WTC11 (cell line): ENCODE measurements around the gene TMEM54. TPM values are rescaled to one million over a fixed set of nuclear protein-coding genes. Genes with fewer than 3 reads are reported as not detected.

Experiments
- ATAC-seq: fragments of 200-7000 bp; cut with Tn5 transposase; 2 replicates; pipeline ENCODE4 v1.10.0; 2021; ENCODE audit warnings: mild to moderate bottlenecking, moderate library complexity
- CTCF ChIA-PET: fragments of 300-600 bp; sonication (Branson Sonifier 250); formaldehyde crosslinking; loops from one replicate; lab custom pipeline; 2021; ENCODE audit warnings: antibody characterized with exemption; lab: Charles Lee
- POLR2A ChIA-PET: fragments of 350-600 bp; sonication (Branson Sonifier 250); formaldehyde crosslinking; loops from one replicate; lab custom pipeline; 2021; ENCODE audit warnings: antibody characterized with exemption; lab: Charles Lee
- DNase-seq: peaks from one replicate; pipeline ENCODE4 v3.0.0; 2021; ENCODE audit warnings: low spot score
- H3K27ac Mint-ChIP-seq: 2 replicates; pipeline ENCODE4 v1.8.0; 2021; ENCODE audit warnings: mixed read lengths
- H3K27me3 Mint-ChIP-seq: 2 replicates; pipeline ENCODE4 v1.8.0; 2021; ENCODE audit warnings: low read depth, mild to moderate bottlenecking, moderate library complexity, mixed read lengths
- H3K36me3 Mint-ChIP-seq: 2 replicates; pipeline ENCODE4 v1.8.0; 2021; ENCODE audit warnings: mixed read lengths
- H3K4me1 Mint-ChIP-seq: 2 replicates; pipeline ENCODE4 v1.8.0; 2022; ENCODE audit warnings: mixed read lengths
- H3K4me3 Mint-ChIP-seq: 2 replicates; pipeline ENCODE4 v1.8.0; 2021; ENCODE audit warnings: mild to moderate bottlenecking, moderate library complexity, mixed read lengths
- H3K9me3 Mint-ChIP-seq: 2 replicates; pipeline ENCODE4 v1.8.0; 2021; ENCODE audit warnings: mixed read lengths
- CREB1 ChIP-seq: sonication (generic); formaldehyde crosslinking; IDR thresholded peaks from 2 replicates; pipeline ENCODE4 v1.8.0; 2023; ENCODE audit warnings: mild to moderate bottlenecking, missing genetic modification reagents
- E2F1 ChIP-seq: sonication (generic); formaldehyde crosslinking; IDR thresholded peaks from 2 replicates; pipeline ENCODE4 v1.8.0; 2022; ENCODE audit warnings: mild to moderate bottlenecking, missing genetic modification reagents
- FOXP4 ChIP-seq: sonication (generic); formaldehyde crosslinking; IDR thresholded peaks from 2 replicates; pipeline ENCODE4 v1.8.0; 2022; ENCODE audit warnings: mild to moderate bottlenecking, missing genetic modification reagents
- MYBL2 ChIP-seq: sonication (generic); formaldehyde crosslinking; IDR thresholded peaks from 2 replicates; pipeline ENCODE4 v1.8.1; 2023; ENCODE audit warnings: mild to moderate bottlenecking, moderate library complexity, missing genetic modification reagents
- NR3C1 ChIP-seq: sonication (generic); formaldehyde crosslinking; conservative IDR thresholded peaks from 2 replicates; pipeline ENCODE4 v1.8.1; 2023; ENCODE audit warnings: low read depth, mild to moderate bottlenecking, missing genetic modification reagents
- RORB ChIP-seq: fragments of 250-450 bp; sonication (Bioruptor Pico); IDR thresholded peaks from 2 replicates; pipeline ENCODE4 v1.9.0; 2021; ENCODE audit warnings: mild to moderate bottlenecking
- SP1 ChIP-seq: sonication (generic); formaldehyde crosslinking; conservative IDR thresholded peaks from 2 replicates; pipeline ENCODE4 v1.8.1; 2022; ENCODE audit warnings: missing genetic modification reagents
- TCF7 ChIP-seq: sonication (generic); formaldehyde crosslinking; IDR thresholded peaks from 2 replicates; pipeline ENCODE4 v1.8.0; 2022; ENCODE audit warnings: mild to moderate bottlenecking, low read depth, missing genetic modification reagents, moderate library complexity
- ZNF317 ChIP-seq: sonication (generic); formaldehyde crosslinking; IDR thresholded peaks from 2 replicates; pipeline ENCODE4 v1.8.1; 2023; ENCODE audit warnings: low read depth, mild to moderate bottlenecking, moderate library complexity, missing genetic modification reagents, borderline replicate concordance
- total RNA-seq: library from RNA; stranded (reverse); gene quantifications from 3 replicates; pipeline ENCODE4 v1.2.3, GENCODE V29; 2021
- TF ChIP-seq, protein P1 (sequence below): sonication (generic); formaldehyde crosslinking; IDR thresholded peaks from 2 replicates; pipeline ENCODE4 v1.8.1; 2022; ENCODE audit warnings: mild to moderate bottlenecking, moderate library complexity, missing genetic modification reagents
- TF ChIP-seq, protein P2 (sequence below): sonication (generic); formaldehyde crosslinking; IDR thresholded peaks from 2 replicates; pipeline ENCODE4 v1.8.0; 2023; ENCODE audit warnings: missing genetic modification reagents
- TF ChIP-seq, protein P3 (sequence below): fragments of 250-450 bp; sonication (Bioruptor Pico); IDR thresholded peaks from 2 replicates; pipeline ENCODE4 v2.1.2; 2022; ENCODE audit warnings: mild to moderate bottlenecking, moderate library complexity
- TF ChIP-seq, protein P4 (sequence below): sonication (generic); formaldehyde crosslinking; IDR thresholded peaks from 2 replicates; pipeline ENCODE4 v1.8.0; 2023; ENCODE audit warnings: mild to moderate bottlenecking, missing genetic modification reagents
- TF ChIP-seq, protein P5 (sequence below): fragments of 200-600 bp; IDR thresholded peaks from 2 replicates; pipeline ENCODE4 v1.8.0; 2022; ENCODE audit warnings: antibody characterized with exemption
- TF ChIP-seq, protein P6 (sequence below): sonication (generic); formaldehyde crosslinking; IDR thresholded peaks from 2 replicates; pipeline ENCODE4 v1.8.1; 2023; ENCODE audit warnings: mild to moderate bottlenecking, missing genetic modification reagents, moderate library complexity

TMEM54 gene
- total RNA-seq, 1 experiment from 2014 or later = 20.7 TPM

- no peak for TF ChIP-seq E2F1 (CRISPR knock-in tag)
These were observed 18.9 kb upstream of the TMEM54 start (continued) for GRCh38 chr1:32919811-32920733.

DNA sequence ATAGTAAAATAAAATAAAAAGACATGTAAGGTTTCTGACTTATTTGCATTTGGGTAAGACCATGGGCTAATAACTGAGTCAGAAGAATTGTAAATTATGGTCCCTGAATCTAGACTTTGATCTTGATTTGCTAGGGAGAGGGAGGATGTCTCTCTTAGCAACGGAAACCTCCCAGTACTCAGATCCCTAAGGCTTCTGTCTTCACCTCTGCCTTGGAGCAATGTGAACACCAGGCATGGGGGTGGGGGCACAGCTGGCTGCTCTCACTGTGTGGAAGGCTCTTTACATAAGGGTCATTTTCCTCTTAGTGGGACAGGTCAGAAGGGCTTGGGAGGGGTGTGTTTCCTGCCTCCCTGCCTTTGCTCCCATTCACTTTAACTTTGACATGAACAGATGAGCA lies 17.0 kb upstream of the TMEM54 start:
- CTCF ChIA-PET = interaction anchor here (0.7 to 1.8 kb wide), 5 partner anchors 25 to 1149 kb away, joined by 3 to 8 read pairs (median 5); no protein-coding TSS in a partner anchor
- no peak for ATAC-seq

DNA sequence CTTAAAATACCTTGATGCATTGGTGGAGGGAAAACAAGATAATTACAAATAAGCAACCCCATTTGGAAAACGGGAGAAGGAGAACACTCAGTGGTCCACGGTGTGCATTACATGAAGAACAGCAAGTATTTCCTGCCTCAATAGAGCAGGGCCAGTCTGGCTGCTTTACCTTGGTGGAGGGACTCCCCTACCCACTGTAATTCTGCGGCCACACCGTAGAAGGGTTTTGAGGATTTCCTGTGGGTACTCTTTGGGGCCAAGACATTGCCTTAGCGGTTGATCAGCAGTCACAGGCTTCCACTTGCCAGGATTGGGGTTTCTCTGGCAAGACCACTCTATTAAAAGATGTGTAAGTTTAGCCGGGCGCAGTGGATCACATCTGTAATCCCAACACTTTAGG lies 16.3 kb upstream of the TMEM54 start:
- Mint-ChIP-seq H3K36me3 (no peaks in the 10 kb centered on the region), H3K27me3 (peaks cover 19% of the 10 kb centered on the region), H3K4me3 (no peak overlapping the region), H3K9me3 (no peaks in the 10 kb centered on the region), H3K4me1 (peaks cover 2% of the 10 kb centered on the region; the same call in 1 of the 2 replicates), H3K27ac (no peak overlapping the region)
- POLR2A ChIA-PET = no interaction called here
- DNase-seq (no peak), ATAC-seq (no peak)
- CTCF ChIA-PET = interaction anchor here (0.8 to 1.2 kb wide), 2 partner anchors 31 to 41 kb away, joined by 3 to 4 read pairs; no protein-coding TSS in a partner anchor
- TF ChIP-seq MYBL2 (no peak), SP1 (CRISPR knock-in tag) (no peak), CREB1 (CRISPR knock-in tag) (no peak), ZNF317 (CRISPR knock-in tag) (no peak), E2F1 (CRISPR knock-in tag) (no peak), RORB (CRISPR knock-in tag) (no peak), TCF7 (no peak)
- TF ChIP-seq, protein P1, sequence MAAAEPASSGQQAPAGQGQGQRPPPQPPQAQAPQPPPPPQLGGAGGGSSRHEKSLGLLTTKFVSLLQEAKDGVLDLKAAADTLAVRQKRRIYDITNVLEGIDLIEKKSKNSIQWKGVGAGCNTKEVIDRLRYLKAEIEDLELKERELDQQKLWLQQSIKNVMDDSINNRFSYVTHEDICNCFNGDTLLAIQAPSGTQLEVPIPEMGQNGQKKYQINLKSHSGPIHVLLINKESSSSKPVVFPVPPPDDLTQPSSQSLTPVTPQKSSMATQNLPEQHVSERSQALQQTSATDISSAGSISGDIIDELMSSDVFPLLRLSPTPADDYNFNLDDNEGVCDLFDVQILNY (CRISPR knock-in tag) = no peak
- TF ChIP-seq, protein P2, sequence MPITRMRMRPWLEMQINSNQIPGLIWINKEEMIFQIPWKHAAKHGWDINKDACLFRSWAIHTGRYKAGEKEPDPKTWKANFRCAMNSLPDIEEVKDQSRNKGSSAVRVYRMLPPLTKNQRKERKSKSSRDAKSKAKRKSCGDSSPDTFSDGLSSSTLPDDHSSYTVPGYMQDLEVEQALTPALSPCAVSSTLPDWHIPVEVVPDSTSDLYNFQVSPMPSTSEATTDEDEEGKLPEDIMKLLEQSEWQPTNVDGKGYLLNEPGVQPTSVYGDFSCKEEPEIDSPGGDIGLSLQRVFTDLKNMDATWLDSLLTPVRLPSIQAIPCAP (CRISPR knock-in tag) = no peak
- TF ChIP-seq, protein P3, sequence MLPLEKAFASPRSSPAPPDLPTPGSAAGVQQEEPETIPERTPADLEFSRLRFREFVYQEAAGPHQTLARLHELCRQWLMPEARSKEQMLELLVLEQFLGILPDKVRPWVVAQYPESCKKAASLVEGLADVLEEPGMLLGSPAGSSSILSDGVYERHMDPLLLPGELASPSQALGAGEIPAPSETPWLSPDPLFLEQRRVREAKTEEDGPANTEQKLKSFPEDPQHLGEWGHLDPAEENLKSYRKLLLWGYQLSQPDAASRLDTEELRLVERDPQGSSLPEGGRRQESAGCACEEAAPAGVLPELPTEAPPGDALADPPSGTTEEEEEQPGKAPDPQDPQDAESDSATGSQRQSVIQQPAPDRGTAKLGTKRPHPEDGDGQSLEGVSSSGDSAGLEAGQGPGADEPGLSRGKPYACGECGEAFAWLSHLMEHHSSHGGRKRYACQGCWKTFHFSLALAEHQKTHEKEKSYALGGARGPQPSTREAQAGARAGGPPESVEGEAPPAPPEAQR (CRISPR knock-in tag) = no peak
- TF ChIP-seq, protein P4, sequence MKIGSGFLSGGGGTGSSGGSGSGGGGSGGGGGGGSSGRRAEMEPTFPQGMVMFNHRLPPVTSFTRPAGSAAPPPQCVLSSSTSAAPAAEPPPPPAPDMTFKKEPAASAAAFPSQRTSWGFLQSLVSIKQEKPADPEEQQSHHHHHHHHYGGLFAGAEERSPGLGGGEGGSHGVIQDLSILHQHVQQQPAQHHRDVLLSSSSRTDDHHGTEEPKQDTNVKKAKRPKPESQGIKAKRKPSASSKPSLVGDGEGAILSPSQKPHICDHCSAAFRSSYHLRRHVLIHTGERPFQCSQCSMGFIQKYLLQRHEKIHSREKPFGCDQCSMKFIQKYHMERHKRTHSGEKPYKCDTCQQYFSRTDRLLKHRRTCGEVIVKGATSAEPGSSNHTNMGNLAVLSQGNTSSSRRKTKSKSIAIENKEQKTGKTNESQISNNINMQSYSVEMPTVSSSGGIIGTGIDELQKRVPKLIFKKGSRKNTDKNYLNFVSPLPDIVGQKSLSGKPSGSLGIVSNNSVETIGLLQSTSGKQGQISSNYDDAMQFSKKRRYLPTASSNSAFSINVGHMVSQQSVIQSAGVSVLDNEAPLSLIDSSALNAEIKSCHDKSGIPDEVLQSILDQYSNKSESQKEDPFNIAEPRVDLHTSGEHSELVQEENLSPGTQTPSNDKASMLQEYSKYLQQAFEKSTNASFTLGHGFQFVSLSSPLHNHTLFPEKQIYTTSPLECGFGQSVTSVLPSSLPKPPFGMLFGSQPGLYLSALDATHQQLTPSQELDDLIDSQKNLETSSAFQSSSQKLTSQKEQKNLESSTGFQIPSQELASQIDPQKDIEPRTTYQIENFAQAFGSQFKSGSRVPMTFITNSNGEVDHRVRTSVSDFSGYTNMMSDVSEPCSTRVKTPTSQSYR = no peak
- TF ChIP-seq, protein P5, sequence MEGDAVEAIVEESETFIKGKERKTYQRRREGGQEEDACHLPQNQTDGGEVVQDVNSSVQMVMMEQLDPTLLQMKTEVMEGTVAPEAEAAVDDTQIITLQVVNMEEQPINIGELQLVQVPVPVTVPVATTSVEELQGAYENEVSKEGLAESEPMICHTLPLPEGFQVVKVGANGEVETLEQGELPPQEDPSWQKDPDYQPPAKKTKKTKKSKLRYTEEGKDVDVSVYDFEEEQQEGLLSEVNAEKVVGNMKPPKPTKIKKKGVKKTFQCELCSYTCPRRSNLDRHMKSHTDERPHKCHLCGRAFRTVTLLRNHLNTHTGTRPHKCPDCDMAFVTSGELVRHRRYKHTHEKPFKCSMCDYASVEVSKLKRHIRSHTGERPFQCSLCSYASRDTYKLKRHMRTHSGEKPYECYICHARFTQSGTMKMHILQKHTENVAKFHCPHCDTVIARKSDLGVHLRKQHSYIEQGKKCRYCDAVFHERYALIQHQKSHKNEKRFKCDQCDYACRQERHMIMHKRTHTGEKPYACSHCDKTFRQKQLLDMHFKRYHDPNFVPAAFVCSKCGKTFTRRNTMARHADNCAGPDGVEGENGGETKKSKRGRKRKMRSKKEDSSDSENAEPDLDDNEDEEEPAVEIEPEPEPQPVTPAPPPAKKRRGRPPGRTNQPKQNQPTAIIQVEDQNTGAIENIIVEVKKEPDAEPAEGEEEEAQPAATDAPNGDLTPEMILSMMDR = no peak

More for the DNA sequence above, 17.0 kb upstream of the TMEM54 start:
- POLR2A ChIA-PET = no interaction called here
- Mint-ChIP-seq H3K36me3 (no peaks in the 10 kb centered on the region), H3K4me1 (peaks cover 2% of the 10 kb centered on the region; the same call in 1 of the 2 replicates), H3K9me3 (no peaks in the 10 kb centered on the region), H3K27me3 (peaks cover 26% of the 10 kb centered on the region), H3K4me3 (no peak overlapping the region), H3K27ac (no peak overlapping the region)
- TF ChIP-seq, protein P6, sequence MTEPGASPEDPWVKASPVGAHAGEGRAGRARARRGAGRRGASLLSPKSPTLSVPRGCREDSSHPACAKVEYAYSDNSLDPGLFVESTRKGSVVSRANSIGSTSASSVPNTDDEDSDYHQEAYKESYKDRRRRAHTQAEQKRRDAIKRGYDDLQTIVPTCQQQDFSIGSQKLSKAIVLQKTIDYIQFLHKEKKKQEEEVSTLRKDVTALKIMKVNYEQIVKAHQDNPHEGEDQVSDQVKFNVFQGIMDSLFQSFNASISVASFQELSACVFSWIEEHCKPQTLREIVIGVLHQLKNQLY (CRISPR knock-in tag) = no peak
- TF ChIP-seq FOXP4 (CRISPR knock-in tag) (no peak), NR3C1 (no peak)
- no peak for DNase-seq
